NCI-H146 (cell line): ENCODE data around the gene CRKL.
"Not testable (repeated sequence)": the region's sequence is repeated elsewhere in the genome, so short reads cannot be mapped to it uniquely, and the experiment has no call there.

Experiments
- DNase-seq: peaks from one replicate; lab custom pipeline; 2025; lab: John Stamatoyannopoulos, UW

The CRKL gene

DNA sequence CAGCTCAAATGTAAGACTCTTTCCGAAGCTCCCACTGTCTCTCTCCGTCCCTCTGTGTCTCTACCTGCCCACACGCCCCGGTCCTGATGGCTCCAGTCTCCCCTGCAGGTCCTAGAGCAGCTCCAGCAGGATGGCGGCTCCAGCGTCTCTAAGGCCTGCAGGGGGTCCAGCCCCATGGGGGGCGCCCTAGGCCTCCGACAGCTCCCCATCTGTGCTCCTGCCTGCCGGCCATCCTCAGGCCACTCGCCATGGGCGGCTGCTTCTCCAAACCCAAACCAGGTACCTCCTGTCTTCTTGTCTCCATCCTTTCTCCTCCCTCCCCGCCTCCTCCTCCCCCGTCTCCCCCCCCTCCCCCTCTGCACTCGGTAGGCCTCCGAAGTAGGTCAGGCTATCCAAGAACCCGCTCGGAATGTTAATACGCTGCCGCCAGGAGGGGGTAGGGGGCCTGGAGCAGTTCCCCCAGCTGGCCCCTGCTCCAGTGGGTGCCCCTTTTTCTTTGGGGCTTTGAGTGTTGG is 50.5 kb downstream of the CRKL start:
- no peak for DNase-seq

DNA sequence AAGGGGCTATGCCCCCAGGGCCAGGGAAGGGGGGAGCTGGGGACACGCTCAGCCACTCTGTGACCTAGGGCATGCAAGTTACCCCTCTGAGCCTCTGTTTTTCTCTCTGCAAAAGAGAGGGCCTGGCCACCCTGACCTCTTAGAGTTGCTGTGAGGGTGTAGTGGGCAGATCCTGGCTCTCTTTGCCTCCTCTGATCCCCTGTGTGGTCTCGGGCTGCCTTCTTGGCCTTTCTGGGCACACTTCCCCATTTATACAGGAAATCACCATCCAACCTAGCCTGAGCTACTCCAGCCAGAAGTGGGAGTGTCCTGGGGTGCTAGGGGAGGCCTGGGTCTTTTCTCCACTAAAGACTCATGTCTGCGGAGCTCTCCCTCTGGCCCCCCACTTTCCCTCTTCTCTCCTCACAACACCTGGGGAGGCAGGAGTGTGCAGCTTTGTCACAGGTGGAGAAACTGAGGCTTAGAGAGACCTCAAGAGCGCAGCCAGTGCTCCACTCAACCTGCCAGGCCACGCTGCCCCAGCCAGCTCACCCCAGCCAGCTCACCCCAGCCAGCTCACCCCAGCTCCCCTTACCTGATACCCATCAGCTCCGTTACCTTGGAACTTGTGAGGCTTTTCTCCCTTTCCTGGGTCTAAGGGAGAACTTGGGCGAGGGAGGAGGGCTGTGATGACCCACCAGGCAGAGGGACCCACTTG is 51.2 kb downstream of the CRKL start:
- DNase-seq = no peak

DNA sequence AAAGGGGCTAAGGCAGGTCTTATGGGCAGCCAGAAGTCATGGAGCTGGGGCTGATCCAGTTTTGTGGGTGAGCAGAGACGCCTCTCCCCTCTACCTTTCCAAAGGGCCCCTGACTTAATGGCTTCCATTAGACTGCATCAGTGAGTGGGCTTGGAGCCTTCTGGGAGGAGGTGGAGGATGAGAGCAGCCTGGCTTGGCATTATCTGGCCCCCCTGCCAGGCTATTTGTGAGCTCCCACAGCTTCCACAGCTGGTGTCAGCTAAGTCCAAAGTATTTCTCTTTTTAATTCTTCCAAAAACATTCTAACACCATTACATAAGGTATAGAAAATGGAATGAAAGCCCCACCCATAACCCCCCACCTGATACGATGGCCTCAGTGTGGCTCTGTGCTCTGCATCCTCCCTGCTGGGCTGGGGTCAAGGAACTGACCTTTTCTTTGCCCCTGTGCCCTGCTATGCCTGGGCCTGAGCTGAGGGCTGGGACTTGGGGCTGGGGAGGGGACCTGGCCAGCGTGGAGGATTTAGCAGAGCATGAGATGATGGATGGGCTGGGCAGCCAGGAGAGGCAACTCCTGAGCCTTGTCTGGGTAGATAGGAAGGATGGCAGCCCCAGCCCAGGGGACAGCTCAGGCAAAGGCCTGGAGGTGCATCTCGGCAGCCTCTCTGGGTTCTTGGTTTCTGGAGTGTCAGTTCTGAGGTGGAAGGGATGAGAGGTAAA is 53.9 kb downstream of the CRKL start:
- DNase-seq = peak; percentile 35

DNA sequence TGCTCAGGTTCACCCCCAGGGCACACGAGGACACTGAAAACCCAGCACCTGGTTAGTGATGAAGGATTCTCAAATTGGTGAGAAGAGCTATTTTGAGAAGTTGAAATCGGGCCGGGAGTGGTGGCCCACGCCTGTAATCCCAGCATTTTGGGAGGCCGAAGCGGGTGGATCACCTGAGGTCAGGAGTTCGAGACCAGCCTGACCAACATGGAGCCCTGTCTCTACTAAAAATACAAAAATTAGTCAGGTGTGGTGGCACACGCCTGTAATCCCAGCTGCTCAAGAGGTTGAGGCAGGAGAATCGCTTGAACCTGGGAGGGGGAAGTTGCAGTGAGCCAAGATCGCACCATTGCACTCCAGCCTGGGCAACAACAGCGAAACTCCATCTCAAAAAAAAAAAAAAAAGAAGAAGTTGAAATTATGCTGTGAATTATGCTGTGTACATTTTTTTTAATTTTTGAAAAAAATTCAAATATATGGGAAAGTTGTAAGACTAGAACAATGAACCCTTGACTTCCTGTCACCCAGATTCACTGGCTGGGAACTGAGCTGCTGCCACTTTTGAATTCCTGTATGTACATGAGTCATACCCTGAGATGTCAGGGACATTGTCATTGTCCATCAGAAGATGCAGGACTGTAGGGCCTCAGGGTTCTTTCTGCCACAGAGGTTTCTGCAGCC is 54.9 kb downstream of the CRKL start:
- not testable (repeated sequence) for DNase-seq

DNA sequence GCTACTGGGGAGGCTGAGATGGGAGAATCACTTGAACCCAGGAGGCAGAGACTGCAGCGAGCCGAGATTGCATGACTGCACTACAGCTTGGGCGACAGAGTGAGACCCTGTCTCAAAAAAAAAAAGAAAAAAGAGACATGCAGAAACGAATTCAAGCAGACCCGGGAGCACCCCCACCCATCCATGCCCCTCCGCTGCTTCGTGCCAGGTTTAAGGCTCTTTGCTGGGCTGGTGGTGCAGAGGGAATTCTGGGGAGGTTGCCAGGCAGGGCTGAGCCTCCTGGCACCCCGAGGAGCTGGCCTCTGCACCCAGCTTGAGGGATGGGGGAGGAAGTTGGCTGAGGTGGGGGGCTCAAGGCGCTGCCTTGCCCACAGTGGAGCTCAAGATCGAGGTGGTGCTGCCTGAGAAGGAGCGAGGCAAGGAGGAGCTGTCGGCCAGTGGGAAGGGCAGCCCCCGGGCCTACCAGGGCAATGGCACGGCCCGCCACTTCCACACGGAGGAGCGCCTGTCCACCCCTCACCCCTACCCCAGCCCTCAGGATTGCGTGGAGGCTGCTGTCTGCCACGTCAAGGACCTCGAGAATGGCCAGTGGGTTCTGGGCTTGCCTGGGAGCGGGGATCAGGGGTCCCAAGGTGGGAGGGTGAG is 55.8 kb downstream of the CRKL start:
- DNase-seq = no peak

DNA sequence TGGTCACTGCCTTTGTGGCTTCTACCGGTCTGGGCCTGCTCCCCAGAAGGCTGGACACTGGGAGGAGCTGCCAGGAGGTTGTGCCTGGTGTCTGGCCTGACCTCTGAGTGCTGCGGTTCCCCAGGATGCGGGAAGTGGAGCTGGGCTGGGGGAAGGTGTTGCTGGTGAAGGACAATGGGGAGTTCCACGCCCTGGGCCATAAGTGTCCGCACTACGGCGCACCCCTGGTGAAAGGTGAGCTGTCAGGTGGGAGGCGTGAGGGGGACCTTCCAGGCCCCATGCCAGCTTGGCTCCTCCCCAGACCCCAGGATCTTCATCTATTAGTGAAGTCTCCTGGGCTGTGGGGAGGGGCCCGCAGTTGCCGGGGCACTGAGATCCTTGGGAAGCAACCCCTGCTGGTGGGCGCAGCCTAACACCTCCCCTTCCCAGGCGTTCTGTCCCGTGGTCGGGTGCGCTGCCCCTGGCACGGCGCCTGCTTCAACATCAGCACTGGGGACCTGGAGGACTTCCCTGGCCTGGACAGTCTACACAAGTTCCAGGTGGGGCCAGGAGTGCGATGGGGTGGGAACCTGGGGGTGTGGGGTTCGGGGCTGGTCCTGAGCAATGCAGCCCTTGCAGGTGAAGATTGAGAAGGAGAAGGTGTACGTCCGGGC is 56.6 kb downstream of the CRKL start:
- no peak for DNase-seq

DNA sequence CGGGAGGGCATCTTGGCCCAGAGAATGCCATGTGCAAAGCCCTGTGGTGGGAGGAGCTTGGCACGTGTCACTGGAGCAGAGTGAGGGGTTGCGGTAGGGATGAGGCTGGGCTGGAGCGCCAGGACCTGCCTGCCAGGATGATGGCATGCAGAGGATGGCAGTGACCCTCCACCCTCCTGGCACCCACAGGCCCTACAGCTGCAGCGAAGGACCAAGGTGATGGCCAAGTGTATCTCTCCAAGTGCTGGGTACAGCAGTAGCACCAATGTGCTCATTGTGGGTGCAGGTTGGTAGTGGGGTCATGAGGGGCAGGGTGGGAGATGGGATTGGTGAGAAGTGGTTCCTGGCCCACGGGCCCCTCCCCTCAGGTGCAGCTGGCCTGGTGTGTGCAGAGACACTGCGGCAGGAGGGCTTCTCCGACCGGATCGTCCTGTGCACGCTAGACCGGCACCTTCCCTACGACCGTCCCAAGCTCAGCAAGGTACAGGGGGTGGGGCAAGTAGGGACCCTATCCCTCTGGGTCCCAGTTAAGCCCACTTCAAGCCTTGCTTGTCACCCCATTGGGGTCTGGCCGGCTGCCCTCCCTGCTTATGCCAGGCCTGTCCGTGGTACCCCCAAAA is 57.2 kb downstream of the CRKL start:
- DNase-seq = no peak

DNA sequence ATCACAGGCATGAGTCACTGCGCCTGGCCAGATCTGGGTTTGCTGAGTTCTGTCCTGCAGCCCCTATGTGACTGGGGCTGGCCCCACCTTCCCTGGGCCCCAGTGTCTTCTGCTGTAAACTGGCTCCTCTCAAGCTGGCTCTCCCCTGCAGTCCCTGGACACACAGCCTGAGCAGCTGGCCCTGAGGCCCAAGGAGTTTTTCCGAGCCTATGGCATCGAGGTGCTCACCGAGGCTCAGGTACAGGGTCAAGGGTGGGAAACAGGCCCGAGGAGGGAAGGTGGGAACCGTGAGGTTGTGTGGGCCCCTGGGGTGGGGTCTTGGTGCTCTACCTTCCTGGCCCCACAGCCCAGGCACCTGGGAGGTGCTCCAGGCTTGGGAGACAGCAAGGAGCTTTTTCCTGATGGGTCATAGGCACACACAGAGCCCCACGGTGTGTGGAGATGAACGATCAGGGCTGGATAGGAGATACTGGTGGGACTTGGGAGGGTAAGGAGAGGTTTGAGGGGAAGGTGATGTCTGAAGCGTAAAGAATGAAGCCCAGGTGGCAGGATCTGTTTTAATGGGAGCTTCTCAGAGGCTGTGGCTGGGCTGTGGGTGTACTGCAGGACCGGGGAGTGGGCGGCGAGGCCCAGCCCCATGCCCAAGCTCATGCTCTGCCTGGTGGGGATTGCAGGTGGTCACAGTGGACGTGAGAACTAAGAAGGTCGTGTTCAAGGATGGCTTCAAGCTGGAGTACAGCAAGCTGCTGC is 58.5 kb downstream of the CRKL start:
- no peak for DNase-seq

DNA sequence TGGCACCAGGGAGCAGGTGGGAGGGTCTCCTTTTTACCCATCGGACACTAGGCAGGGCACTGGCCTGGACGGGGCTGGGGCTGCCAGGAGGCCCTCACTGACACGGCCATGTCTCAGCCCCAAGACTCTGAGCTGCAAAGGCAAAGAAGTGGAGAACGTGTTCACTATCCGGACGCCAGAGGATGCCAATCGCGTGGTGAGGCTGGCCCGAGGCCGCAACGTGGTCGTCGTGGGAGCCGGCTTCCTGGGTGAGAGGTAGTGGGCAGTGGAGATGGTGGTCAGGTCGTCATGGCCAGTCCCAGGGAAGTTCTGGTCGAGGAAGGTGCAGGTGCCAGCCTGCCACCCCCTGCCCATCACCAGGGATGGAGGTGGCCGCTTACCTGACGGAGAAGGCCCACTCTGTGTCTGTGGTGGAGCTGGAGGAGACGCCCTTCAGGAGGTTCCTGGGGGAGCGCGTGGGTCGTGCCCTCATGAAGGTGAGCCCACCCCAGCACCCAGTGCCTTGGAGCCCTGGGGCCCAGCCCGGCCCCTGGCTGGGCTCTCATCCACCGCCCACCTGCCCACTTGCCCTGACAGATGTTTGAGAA is 59.2 kb downstream of the CRKL start:
- DNase-seq = no peak

DNA sequence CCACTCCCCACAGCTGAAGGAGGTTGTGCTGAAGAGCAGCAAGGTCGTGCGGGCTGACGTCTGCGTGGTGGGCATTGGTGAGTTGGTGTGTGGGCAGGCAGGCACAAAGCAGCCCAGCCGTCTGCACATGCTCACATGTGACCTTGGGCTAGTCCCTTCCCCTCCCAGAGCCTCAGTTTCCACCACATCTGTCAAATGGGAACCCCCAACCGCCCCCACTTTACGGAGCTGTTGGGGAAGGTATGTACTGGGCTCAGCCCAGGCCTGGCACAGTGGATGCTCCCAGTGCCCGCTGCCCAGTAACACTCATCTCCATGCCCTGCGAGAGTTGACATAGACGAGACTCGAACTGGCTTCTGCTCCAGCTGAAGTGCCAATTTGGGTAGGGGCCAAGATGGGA is 59.8 kb downstream of the CRKL start:
- no peak for DNase-seq

DNA sequence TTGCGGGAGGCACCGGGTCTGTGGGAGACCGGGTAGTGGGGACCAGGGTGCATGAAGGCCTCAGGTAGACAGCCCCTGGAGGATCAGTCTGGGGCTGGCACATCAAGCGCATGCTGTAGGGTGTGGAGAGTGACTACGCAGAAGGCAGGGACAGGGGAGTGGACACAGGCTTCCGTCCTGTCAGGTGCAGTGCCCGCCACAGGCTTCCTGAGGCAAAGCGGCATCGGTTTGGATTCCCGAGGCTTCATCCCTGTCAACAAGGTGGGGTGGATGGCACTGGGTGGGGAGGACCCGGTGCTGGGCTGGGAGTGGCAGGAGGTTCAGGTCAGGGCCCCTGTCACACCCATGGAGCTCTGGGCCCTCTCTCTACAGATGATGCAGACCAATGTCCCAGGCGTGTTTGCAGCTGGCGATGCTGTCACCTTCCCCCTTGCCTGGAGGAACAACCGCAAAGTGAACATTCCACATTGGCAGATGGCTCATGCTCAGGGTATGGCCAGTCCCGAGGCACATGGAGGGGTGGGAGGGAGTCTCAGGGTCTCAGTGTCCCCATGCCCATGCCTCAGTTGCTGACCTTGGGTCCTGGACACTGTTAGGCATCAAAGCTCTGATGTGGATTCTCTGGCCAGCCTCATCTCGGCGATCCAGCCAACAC is 60.4 kb downstream of the CRKL start:
- DNase-seq = no peak

DNA sequence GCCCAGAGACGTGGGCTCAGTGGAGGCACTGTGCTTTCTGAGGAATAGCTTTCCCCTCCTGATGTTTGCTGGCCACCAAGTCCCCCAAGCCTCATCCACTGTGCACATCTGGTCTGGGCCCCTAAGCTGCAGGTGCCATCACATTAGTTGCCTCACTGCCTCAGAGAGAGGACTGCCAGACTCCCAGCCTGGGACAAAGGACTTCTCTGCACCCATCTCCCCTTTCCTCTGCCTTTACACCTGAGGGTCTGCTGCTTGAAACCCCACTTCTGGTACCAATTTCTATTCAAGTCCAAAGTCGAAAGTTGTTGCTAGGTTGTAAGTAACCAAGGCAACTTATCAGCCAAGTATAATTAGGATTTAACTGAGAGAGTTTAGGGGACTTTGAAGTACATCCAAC is 61.2 kb downstream of the CRKL start:
- DNase-seq = no peak

DNA sequence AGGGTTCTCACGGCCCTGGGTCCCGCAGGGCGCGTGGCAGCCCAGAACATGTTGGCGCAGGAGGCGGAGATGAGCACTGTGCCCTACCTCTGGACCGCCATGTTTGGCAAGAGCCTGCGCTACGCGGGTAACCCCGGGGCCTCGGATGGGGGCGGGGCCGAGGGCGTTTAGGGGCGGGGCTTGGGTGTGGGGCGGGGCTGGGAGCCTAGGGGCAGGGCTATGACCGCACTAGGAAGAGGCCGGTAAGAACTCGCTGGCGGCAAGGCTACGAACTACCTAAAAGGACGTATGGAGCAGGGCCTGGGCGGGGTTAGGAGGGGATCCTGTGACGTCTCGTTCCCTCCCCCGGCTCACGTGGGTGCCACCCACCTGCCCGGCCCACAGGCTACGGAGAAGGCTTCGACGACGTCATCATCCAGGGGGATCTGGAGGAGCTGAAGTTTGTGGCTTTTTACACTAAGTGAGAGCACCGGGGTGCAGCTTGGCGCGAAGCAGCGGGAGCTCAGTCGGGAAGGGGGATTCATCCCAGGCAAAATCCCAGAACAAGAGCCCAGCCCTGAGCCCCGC is 62.1 kb downstream of the CRKL start:
- peak; percentile 96 for DNase-seq

DNA sequence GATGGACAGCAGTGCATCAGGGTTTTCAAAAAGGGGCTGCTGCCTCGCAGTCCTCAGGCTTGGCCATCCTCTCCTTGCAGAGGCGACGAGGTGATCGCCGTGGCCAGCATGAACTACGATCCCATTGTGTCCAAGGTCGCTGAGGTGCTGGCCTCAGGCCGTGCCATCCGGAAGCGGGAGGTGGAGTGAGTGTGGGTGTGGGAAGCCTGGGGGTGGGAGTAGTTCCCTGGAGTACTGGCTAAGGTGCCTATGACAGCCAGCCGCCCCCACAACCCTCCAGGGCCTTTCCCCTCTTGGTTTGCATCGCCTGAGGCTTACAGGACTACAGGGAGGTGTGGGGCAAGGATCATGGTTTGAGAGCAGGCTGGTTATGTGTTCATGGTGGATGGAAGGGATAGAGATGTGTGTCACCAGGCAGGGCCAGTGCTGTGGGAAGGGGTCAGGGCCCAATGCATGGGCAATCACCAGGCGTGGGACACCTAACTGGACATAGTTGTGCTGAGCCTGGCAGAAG is 62.8 kb downstream of the CRKL start:
- peak; percentile 27 for DNase-seq

DNA sequence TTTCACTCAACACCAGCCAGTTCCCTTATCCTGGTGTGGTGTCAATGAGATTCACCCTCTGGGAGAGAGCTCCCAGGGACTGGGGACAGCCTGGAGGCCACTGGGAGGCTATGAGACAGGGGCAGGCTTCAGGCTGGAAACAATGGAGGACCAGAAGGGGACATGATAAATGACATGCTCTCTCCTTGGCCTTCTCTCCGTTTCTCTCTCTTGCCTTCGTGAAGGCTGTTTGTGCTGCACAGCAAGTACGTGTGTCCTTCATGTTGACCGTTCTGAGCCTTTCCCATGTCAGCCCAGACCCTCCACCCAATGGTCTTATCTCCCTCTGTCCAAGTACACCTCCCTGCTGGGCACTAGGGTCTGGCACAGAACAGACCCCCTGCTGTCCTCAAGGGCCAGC is 63.3 kb downstream of the CRKL start:
- DNase-seq = no peak

DNA sequence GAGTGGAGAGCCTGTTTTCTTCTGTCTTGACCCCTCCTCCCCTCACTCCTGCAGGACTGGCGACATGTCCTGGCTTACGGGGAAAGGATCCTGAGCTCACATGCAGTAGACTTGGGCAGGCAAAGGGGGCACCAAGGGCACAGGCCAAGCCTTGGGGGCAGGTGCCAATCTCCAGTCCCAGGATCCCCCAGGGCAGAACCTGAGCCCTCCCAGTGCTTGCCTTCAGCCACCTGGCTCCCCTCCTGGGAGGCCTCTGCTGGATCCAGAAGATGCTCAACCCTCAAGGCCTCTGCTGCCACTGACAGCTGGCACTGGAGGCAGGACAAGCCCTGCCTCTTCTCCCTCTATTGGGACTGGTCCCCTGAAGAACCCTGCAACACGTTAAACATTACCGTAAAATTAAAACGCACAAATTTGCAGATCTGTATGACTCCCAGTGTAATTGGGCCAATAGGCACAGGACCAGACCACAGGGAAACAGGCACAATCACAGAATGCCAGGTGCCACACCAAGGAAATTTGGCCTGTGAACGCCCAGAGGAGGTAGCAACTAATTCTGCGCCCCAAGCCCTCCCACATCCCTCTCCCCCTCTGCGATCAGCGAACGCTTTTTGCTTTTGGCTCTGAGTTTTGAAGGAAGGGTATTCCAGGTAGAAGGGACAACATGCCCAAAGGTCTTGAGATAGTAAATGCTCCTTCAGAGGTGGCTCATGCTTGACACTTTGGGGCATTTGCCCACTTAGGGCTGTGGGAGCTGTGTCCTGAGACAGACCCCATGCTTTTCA is 63.9 kb downstream of the CRKL start:
- DNase-seq = no peak

DNA sequence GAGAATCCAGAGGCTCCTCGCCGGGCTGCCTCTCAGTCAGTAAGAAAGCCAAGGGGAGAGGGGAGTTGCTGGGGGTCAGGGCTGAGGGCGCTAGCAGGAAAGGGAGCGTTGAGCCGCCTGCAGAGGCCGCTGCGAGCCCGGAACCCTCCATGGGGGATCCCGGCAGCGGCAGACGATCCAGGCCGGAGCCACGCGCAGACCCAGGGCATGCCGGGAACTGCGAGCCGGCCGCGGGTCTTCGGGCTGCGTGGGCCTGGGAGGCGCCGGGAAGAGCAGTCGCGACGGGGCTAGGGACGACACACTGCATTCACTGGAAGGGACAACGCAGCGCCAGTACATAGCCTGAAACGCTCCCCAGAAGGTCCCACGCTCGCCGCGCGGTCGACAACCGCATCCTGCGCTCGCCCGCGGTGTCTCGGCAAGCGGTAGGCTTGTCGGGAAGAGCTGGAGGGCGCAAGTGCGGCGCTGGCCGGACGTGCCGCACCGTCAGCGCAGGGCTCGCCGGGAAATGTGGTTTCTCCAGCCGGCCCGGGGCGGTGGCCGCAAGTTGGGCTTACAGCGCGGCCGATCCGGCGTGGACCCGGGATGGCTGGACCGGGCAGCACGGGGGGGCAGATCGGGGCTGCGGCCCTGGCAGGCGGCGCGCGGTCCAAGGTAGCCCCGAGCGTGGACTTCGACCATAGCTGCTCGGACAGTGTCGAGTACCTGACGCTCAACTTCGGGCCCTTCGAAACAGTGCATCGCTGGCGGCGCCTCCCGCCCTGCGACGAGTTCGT is 64.8 kb downstream of the CRKL start, which contains the start of gene LZTR1:
LZTR1 (plus strand) TSS at position 511 of the 776 bp plus-strand sequence; CDS start at position 586, 75 bp downstream.
- DNase-seq = peak; percentile 62

DNA sequence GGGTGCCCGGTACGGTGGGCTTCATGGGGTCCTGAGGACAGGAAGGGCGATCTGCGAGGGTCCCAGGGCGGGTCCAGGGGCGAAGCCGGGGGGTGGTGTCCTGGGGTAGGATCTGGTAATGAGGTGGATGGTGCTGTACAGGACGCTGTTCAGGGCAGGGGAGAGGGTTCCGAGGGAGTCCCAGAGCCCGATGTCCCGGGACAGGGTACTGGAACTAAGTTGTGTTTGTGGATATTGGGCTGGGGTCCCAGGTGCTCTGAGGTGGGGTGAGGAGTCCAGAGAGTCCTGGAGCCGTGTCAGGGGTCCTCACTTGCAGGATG is 65.3 kb downstream of the CRKL start:
- DNase-seq = no peak
